ENCODE data around the gene INCA1.

Gene INCA1

GRCh38 chr17:5003214-5003867, 6.0 kb upstream of the INCA1 start:
- no peak for DNase-seq

- no peak for DNase-seq
Measured at GRCh38 chr17:5002121-5002788, 4.9 kb upstream of the INCA1 start.

GRCh38 chr17:5000237-5000639, 2.9 kb upstream of the INCA1 start:
- no peak for DNase-seq

- no peak for DNase-seq
Measured at GRCh38 chr17:4999430-5000093, 2.2 kb upstream of the INCA1 start.

GRCh38 chr17:4998732-4999429, 1.6 kb upstream of the INCA1 start:
- DNase-seq = no peak

GRCh38 chr17:4998027-4998731, 857 bp upstream of the INCA1 start:
- DNase-seq = peak; percentile 32

- no peak for DNase-seq
Measured at GRCh38 chr17:4994081-4994595, 3.2 kb downstream of the INCA1 start.

- no peak for DNase-seq
Measured at GRCh38 chr17:4987767-4988567, 9.4 kb downstream of the INCA1 start.

- DNase-seq = peak; percentile 66
Measured at GRCh38 chr17:4986951-4987766, 10.2 kb downstream of the INCA1 start, which contains the start of gene CAMTA2. Gene CAMTA2, minus strand, starts transcription at chr17:4987675. Its CDS starts 1,453 bp downstream, at chr17:4986222.

- DNase-seq = peak; percentile 12
Measured at GRCh38 chr17:4986403-4986802, 10.9 kb downstream of the INCA1 start.

- no peak for DNase-seq
Measured at GRCh38 chr17:4982305-4982704, 15.0 kb downstream of the INCA1 start.

- DNase-seq = no peak
Measured at GRCh38 chr17:4980644-4981216, 16.6 kb downstream of the INCA1 start.

GRCh38 chr17:4978726-4979125, 18.6 kb downstream of the INCA1 start:
- no peak for DNase-seq

- DNase-seq = no peak
Measured at GRCh38 chr17:4974115-4974670, 23.1 kb downstream of the INCA1 start.

GRCh38 chr17:4973256-4974114, 23.8 kb downstream of the INCA1 start:
- no peak for DNase-seq

- DNase-seq = no peak
Measured at GRCh38 chr17:4972752-4973151, 24.6 kb downstream of the INCA1 start.

- no peak for DNase-seq
Measured at GRCh38 chr17:4972322-4972721, 25.0 kb downstream of the INCA1 start.

GRCh38 chr17:4971826-4972225, 25.5 kb downstream of the INCA1 start:
- no peak for DNase-seq

- no peak for DNase-seq
Measured at GRCh38 chr17:4970273-4970672, 27.0 kb downstream of the INCA1 start.
